ENCODE results near the gene IKBKE. TPM values are rescaled to one million over a fixed set of nuclear protein-coding genes. Genes with fewer than 3 reads are reported as not detected.

IKBKE gene
- polyA plus RNA-seq, 1 donor from 2014 or later = not detected

DNA sequence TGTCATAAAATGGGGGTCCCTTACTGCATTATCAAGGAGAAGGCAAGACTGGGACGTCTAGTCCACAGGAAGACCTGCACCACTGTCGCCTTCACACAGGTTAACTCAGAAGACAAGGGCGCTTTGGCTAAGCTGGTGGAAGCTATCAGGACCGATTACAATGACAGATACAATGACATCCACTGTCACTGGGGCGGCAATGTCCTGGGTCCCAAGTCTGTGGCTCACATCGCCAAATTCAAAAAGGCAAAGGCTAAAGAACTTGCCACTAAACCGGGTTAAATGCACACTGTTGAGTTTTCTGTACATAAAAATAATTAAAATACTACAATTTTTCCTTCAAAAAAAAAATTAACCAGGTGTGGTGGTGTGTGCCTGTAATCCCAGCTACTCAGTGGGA lies 59.1 kb downstream of the IKBKE start:
- TF ChIP-seq, protein P1, sequence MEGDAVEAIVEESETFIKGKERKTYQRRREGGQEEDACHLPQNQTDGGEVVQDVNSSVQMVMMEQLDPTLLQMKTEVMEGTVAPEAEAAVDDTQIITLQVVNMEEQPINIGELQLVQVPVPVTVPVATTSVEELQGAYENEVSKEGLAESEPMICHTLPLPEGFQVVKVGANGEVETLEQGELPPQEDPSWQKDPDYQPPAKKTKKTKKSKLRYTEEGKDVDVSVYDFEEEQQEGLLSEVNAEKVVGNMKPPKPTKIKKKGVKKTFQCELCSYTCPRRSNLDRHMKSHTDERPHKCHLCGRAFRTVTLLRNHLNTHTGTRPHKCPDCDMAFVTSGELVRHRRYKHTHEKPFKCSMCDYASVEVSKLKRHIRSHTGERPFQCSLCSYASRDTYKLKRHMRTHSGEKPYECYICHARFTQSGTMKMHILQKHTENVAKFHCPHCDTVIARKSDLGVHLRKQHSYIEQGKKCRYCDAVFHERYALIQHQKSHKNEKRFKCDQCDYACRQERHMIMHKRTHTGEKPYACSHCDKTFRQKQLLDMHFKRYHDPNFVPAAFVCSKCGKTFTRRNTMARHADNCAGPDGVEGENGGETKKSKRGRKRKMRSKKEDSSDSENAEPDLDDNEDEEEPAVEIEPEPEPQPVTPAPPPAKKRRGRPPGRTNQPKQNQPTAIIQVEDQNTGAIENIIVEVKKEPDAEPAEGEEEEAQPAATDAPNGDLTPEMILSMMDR (IDR thresholded peaks at IDR 0.05; ENCODE audit: poor library complexity, severe bottlenecking) = no peak
- TF ChIP-seq POLR2AphosphoS5 (IDR thresholded peaks at IDR 0.05) (no peak), EZH2 (IDR thresholded peaks at IDR 0.05; ENCODE audit: borderline replicate concordance, insufficient read depth, low read length, poor library complexity, severe bottlenecking) (no peak), REST (IDR thresholded peaks at IDR 0.05; ENCODE audit: borderline replicate concordance) (no peak), SMC3 (conservative IDR thresholded peaks at IDR 0.05; ENCODE audit: poor library complexity) (no peak), MXI1 (conservative IDR thresholded peaks at IDR 0.05; ENCODE audit: poor library complexity, severe bottlenecking) (no peak), TAF1 (IDR thresholded peaks at IDR 0.05; ENCODE audit: low read depth) (no peak), EP300 (conservative IDR thresholded peaks at IDR 0.05; ENCODE audit: poor library complexity, severe bottlenecking) (no peak), RAD21 (conservative IDR thresholded peaks at IDR 0.05) (no peak)
- no peak overlapping the region for H3K9ac ChIP-seq (ENCODE audit: low read length)
- no peaks in the 10 kb centered on the region for H3K9me2 ChIP-seq (ENCODE audit: insufficient read depth, low read length)
- H3K9me3 ChIP-seq (ENCODE audit: low read length) = no peaks in the 10 kb centered on the region
- H2AFZ ChIP-seq (ENCODE audit: low read depth, low read length) = no peak overlapping the region
- H4K20me1 ChIP-seq (ENCODE audit: insufficient read depth) = no peaks in the 10 kb centered on the region
- H3F3A ChIP-seq (ENCODE audit: insufficient read depth, low read length, poor library complexity, severe bottlenecking) = no peaks in the 10 kb centered on the region
- no peak overlapping the region for H3K27ac ChIP-seq (ENCODE audit: low read length)
- no peaks in the 10 kb centered on the region for H3K27me3 ChIP-seq (ENCODE audit: insufficient read depth, low read depth, low read length)
- H3K4me3 ChIP-seq (ENCODE audit: low read length) = no peak overlapping the region
- H3K79me2 ChIP-seq (replicated peaks; ENCODE audit: insufficient read depth, low read length) = no peaks in the 10 kb centered on the region
- H3K4me2 ChIP-seq (ENCODE audit: low read length) = no peak overlapping the region
- H3K36me3 ChIP-seq (ENCODE audit: insufficient read depth, low read length) = no peaks in the 10 kb centered on the region

GRCh38 chr1:206532368-206532767 lies 62.1 kb downstream of the IKBKE start:
- H3K9me2 ChIP-seq (ENCODE audit: insufficient read depth, low read length) = no peaks in the 10 kb centered on the region
- TF ChIP-seq MXI1 (conservative IDR thresholded peaks at IDR 0.05; ENCODE audit: poor library complexity, severe bottlenecking) (no peak), EP300 (conservative IDR thresholded peaks at IDR 0.05; ENCODE audit: poor library complexity, severe bottlenecking) (no peak), RAD21 (conservative IDR thresholded peaks at IDR 0.05) (no peak), POLR2AphosphoS5 (IDR thresholded peaks at IDR 0.05) (no peak), REST (IDR thresholded peaks at IDR 0.05; ENCODE audit: borderline replicate concordance) (no peak), TAF1 (IDR thresholded peaks at IDR 0.05; ENCODE audit: low read depth) (no peak), SMC3 (conservative IDR thresholded peaks at IDR 0.05; ENCODE audit: poor library complexity) (no peak), EZH2 (IDR thresholded peaks at IDR 0.05; ENCODE audit: borderline replicate concordance, insufficient read depth, low read length, poor library complexity, severe bottlenecking) (no peak)
- TF ChIP-seq, protein P1 (IDR thresholded peaks at IDR 0.05; ENCODE audit: poor library complexity, severe bottlenecking) = no peak
- no peaks in the 10 kb centered on the region for H4K20me1 ChIP-seq (ENCODE audit: insufficient read depth)
- H3K79me2 ChIP-seq (replicated peaks; ENCODE audit: insufficient read depth, low read length) = no peaks in the 10 kb centered on the region
- H3K27ac ChIP-seq (ENCODE audit: low read length) = no peak overlapping the region
- H3K4me3 ChIP-seq (ENCODE audit: low read length) = no peak overlapping the region
- no peaks in the 10 kb centered on the region for H3K36me3 ChIP-seq (ENCODE audit: insufficient read depth, low read length)
- H3K27me3 ChIP-seq (ENCODE audit: insufficient read depth, low read depth, low read length) = no peaks in the 10 kb centered on the region
- H3K4me2 ChIP-seq (ENCODE audit: low read length) = no peak overlapping the region
- no peak overlapping the region for H2AFZ ChIP-seq (ENCODE audit: low read depth, low read length)
- H3K9me3 ChIP-seq (ENCODE audit: low read length) = no peaks in the 10 kb centered on the region
- H3K9ac ChIP-seq (ENCODE audit: low read length) = no peak overlapping the region
- no peaks in the 10 kb centered on the region for H3F3A ChIP-seq (ENCODE audit: insufficient read depth, low read length, poor library complexity, severe bottlenecking)
